Thoracic aorta endothelial cell (primary cell): ENCODE data around the gene MOB3B. TPM values are rescaled to one million over a fixed set of nuclear protein-coding genes. Genes with fewer than 3 reads are reported as not detected.

Source experiments
- total RNA-seq: library from RNA; depleted of rRNA; stranded (reverse); fragments of >200 nt; gene quantifications from 2 replicates; pipeline ENCODE4 v1.2.3, GENCODE V29; 2012

The MOB3B gene
- under 0.01 and 0.29 TPM in 2 replicates for total RNA-seq

DNA sequence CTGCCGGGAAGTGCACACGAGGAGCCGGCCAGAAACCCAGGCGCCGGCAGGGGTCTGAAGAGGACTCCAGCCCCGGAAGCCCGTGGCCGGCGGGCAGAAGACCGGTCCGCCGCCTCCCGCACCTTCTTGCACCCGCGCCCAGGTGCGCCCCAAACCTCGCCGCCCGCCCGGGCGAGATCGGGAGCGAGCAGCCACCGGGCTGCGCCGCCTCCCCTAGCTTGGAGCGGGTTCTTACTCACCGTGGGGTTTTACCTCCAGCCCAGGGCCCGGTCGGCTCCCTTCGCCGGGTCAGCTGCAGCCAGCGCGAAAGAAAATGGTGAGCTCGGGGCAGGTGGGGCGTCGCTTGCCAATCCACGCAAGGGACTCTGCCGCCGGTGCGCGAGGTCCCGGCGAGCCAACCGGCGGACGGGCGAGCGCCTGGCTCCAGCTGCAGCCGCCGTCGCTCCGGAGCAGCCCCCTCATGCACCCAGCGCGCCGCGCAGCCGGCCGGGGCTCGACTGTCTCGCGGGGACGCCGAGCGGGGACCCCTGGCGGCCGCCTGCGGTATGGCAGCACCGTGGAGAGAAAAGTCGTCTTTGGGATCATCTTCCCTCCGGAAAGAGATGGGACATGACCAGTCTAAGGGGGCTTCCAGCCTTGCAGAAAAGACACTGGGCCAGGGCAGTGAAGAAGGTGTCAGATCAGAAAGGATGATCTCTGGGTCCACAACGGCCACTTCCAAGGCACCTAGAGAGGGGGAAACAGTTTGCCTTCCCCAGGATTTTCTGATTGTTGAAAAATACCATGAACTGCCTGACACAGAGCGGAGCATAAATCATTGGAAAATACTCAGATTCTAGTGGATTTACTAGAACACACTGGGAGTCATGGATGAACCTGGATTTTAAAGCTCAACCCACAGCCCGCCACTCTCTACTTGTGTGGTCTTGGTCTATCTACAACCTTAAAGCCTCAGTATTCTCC is at the start of gene MOB3B:
Gene MOB3B, minus strand, starts transcription at position 499 of the 963 bp plus-strand sequence. CDS start 74,264 bp downstream, outside the sequence.

DNA sequence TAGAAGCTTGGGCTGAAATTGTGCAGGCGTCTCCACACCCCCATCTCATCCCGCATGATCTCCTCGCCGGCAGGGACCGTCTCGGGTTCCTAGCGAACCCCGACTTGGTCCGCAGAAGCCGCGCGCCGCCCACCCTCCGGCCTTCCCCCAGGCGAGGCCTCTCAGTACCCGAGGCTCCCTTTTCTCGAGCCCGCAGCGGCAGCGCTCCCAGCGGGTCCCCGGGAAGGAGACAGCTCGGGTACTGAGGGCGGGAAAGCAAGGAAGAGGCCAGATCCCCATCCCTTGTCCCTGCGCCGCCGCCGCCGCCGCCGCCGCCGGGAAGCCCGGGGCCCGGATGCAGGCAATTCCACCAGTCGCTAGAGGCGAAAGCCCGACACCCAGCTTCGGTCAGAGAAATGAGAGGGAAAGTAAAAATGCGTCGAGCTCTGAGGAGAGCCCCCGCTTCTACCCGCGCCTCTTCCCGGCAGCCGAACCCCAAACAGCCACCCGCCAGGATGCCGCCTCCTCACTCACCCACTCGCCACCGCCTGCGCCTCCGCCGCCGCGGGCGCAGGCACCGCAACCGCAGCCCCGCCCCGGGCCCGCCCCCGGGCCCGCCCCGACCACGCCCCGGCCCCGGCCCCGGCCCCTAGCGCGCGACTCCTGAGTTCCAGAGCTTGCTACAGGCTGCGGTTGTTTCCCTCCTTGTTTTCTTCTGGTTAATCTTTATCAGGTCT is 43.5 kb upstream of the MOB3B start, which contains the start of gene C9orf72:
Gene C9orf72, minus strand, starts transcription at position 564 of the 716 bp plus-strand sequence. CDS start 6,361 bp downstream, outside the sequence.

DNA sequence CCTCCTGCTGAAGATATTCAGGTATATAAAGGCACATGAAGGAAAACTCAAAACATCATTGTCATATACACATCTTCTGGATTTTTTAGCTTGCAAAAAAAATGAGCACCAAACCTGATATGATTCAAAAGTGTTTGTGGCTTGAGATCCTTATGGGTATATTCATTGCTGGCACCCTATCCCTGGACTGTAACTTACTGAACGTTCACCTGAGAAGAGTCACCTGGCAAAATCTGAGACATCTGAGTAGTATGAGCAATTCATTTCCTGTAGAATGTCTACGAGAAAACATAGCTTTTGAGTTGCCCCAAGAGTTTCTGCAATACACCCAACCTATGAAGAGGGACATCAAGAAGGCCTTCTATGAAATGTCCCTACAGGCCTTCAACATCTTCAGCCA is 5.4 kb downstream of the MOB3B start, which contains the start of gene IFNK:
Gene IFNK, plus strand, starts transcription at position 55 of the 400 bp plus-strand sequence. Its CDS starts 47 bp downstream, at position 102.

DNA sequence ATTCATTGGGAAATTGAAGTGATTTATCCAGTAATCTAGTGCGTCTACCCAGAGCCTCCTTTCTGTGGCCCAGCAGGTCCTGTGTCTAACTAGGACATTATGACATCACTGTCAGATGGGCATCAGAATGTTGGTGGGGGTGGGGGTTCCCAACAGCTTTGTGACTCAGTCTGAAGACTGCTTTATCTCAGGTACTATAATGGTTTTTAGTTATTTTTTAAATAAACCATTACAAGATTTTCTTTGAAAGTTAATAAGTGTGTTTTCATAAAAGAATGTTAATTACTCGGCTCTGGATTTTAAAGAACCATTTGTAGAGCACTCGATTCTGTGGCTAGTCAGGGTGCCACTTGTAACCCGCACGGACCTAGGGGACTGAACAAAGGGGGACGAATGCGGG is 232.6 kb downstream of the MOB3B start, which contains the start of gene EQTN:
Gene EQTN, minus strand, starts transcription at position 101 of the 400 bp plus-strand sequence. Its CDS starts 95 bp downstream, at position 6.

Other genes with a start within 250 kb of the MOB3B start
- gene EQTN, start 232.7 kb downstream of the MOB3B start, total RNA-seq = not detected in 2 replicates
- not detected in 2 replicates for gene IFNK, start 5.5 kb downstream of the MOB3B start, total RNA-seq
- gene C9orf72, start 43.7 kb upstream of the MOB3B start, total RNA-seq = 11.6 and 17.2 TPM in 2 replicates